Measurements from ENCODE around the gene TTL. TPM values are rescaled to one million over a fixed set of nuclear protein-coding genes. Genes with fewer than 3 reads are reported as not detected.

TTL gene
- total RNA-seq, 3 donors from 2014 or later (not counting 1 experiment from before 2014, with no cell fraction given): 14.3 to 26.8 (median 26.4) TPM

GRCh38 chr2:112487444-112487961 lies 5.5 kb downstream of the TTL start:
- Mint-ChIP-seq H3K4me1 (peaks cover 15% of the 10 kb centered on the region in 2 donors), H3K36me3 (no peaks in the 10 kb centered on the region), H3K27ac (no peak overlapping the region), H3K9me3 (no peaks in the 10 kb centered on the region), H3K4me3 (no peak overlapping the region), H3K27me3 (ENCODE audit: low read depth in 2 of 2) (no peaks in the 10 kb centered on the region)
- Histone ChIP-seq H3K9me3 (ENCODE audit: control insufficient read depth, insufficient read depth, low read length) (no peaks in the 10 kb centered on the region), H3K4me3 (ENCODE audit: low read length) (no peak overlapping the region), H3K27me3 (ENCODE audit: control insufficient read depth, insufficient read depth, low read length) (no peaks in the 10 kb centered on the region), H3K36me3 (ENCODE audit: control insufficient read depth, insufficient read depth, low read length) (no peaks in the 10 kb centered on the region), H3K27ac (ENCODE audit: low read length) (no peak overlapping the region), H3K4me1 (ENCODE audit: control insufficient read depth, insufficient read depth, low read length) (peaks cover 10% of the 10 kb centered on the region)
- DNase-seq: no peak
- TF ChIP-seq CTCF (IDR thresholded peaks at IDR 0.05): no peak
- intact Hi-C loops (cut with micrococcal nuclease): no loop called here
- ATAC-seq: no peak
- 95% methylated on average over 4 of the region's 4 CpGs for WGBS (ENCODE audit: insufficient coverage)

GRCh38 chr2:112488201-112488600 lies 6.2 kb downstream of the TTL start:
- H3K4me3 Mint-ChIP-seq: no peak overlapping the region
- H3K4me3 ChIP-seq (ENCODE audit: low read length): no peak overlapping the region
- no peaks in the 10 kb centered on the region for H3K9me3 ChIP-seq (ENCODE audit: control insufficient read depth, insufficient read depth, low read length)
- no peak for ATAC-seq
- H3K4me1 ChIP-seq (ENCODE audit: control insufficient read depth, insufficient read depth, low read length): peaks cover 5% of the 10 kb centered on the region
- DNase-seq: no peak
- H3K27me3 Mint-ChIP-seq (ENCODE audit: low read depth in 2 of 2): no peaks in the 10 kb centered on the region
- no peaks in the 10 kb centered on the region for H3K27me3 ChIP-seq (ENCODE audit: control insufficient read depth, insufficient read depth, low read length)
- TF ChIP-seq CTCF (IDR thresholded peaks at IDR 0.05): no peak
- H3K4me1 Mint-ChIP-seq: peaks cover 8% of the 10 kb centered on the region in 2 donors
- H3K9me3 Mint-ChIP-seq: no peaks in the 10 kb centered on the region
- H3K27ac ChIP-seq (ENCODE audit: low read length): no peak overlapping the region
- WGBS (ENCODE audit: insufficient coverage): 94% methylated on average over 5 of the region's 6 CpGs
- H3K36me3 ChIP-seq (ENCODE audit: control insufficient read depth, insufficient read depth, low read length): no peaks in the 10 kb centered on the region
- intact Hi-C loops (cut with micrococcal nuclease): no loop called here
- H3K36me3 Mint-ChIP-seq: no peaks in the 10 kb centered on the region
- no peak overlapping the region for H3K27ac Mint-ChIP-seq

GRCh38 chr2:112491946-112492345 lies 10.0 kb downstream of the TTL start:
- H3K27ac Mint-ChIP-seq: no peak overlapping the region
- intact Hi-C loops (cut with micrococcal nuclease): no loop called here
- H3K4me1 Mint-ChIP-seq: no peaks in the 10 kb centered on the region
- H3K9me3 Mint-ChIP-seq: no peaks in the 10 kb centered on the region
- DNase-seq (no peak), ATAC-seq (no peak)
- H3K36me3 Mint-ChIP-seq: no peaks in the 10 kb centered on the region
- Histone ChIP-seq H3K9me3 (ENCODE audit: control insufficient read depth, insufficient read depth, low read length) (no peaks in the 10 kb centered on the region), H3K27ac (ENCODE audit: low read length) (no peak overlapping the region), H3K4me3 (ENCODE audit: low read length) (no peak overlapping the region), H3K36me3 (ENCODE audit: control insufficient read depth, insufficient read depth, low read length) (peaks cover 8% of the 10 kb centered on the region), H3K4me1 (ENCODE audit: control insufficient read depth, insufficient read depth, low read length) (no peaks in the 10 kb centered on the region), H3K27me3 (ENCODE audit: control insufficient read depth, insufficient read depth, low read length) (no peaks in the 10 kb centered on the region)
- H3K4me3 Mint-ChIP-seq: no peak overlapping the region
- WGBS (ENCODE audit: insufficient coverage): 100% methylated on average over 1 of the region's 5 CpGs
- H3K27me3 Mint-ChIP-seq (ENCODE audit: low read depth in 2 of 2): no peaks in the 10 kb centered on the region
- no peak for TF ChIP-seq CTCF (IDR thresholded peaks at IDR 0.05)

GRCh38 chr2:112493048-112493447 lies 11.1 kb downstream of the TTL start:
- intact Hi-C loops (cut with micrococcal nuclease): no loop called here
- no peaks in the 10 kb centered on the region for H3K36me3 Mint-ChIP-seq
- ATAC-seq: no peak
- no peak overlapping the region for H3K27ac Mint-ChIP-seq
- no peak overlapping the region for H3K4me3 ChIP-seq (ENCODE audit: low read length)
- no peak for DNase-seq
- H3K27ac ChIP-seq (ENCODE audit: low read length): no peak overlapping the region
- no peaks in the 10 kb centered on the region for H3K27me3 ChIP-seq (ENCODE audit: control insufficient read depth, insufficient read depth, low read length)
- no peaks in the 10 kb centered on the region for H3K4me1 Mint-ChIP-seq
- H3K4me3 Mint-ChIP-seq: no peak overlapping the region
- no peaks in the 10 kb centered on the region for H3K4me1 ChIP-seq (ENCODE audit: control insufficient read depth, insufficient read depth, low read length)
- H3K27me3 Mint-ChIP-seq (ENCODE audit: low read depth in 2 of 2): no peaks in the 10 kb centered on the region
- TF ChIP-seq CTCF (IDR thresholded peaks at IDR 0.05): no peak
- 100% methylated on average over 2 of the region's 3 CpGs for WGBS (ENCODE audit: insufficient coverage)
- H3K9me3 ChIP-seq (ENCODE audit: control insufficient read depth, insufficient read depth, low read length): no peaks in the 10 kb centered on the region
- peaks cover 8% of the 10 kb centered on the region for H3K36me3 ChIP-seq (ENCODE audit: control insufficient read depth, insufficient read depth, low read length)
- H3K9me3 Mint-ChIP-seq: no peaks in the 10 kb centered on the region
